Measurements from ENCODE around the gene ZFPM1. TPM values are rescaled to one million over a fixed set of nuclear protein-coding genes. Genes with fewer than 3 reads are reported as not detected.

Gene ZFPM1
- total RNA-seq, 1 donor from 2014 or later, result 35.0 TPM

- H3K9me3 Mint-ChIP-seq, result no peaks in the 10 kb centered on the region
- H3K36me3 Mint-ChIP-seq (ENCODE audit: low read depth), result peaks cover 63% of the 10 kb centered on the region
- no peak for ATAC-seq (ENCODE audit: low read depth)
- no peak for DNase-seq
- intact Hi-C loops (cut with micrococcal nuclease), result no loop called here
- H3K4me3 Mint-ChIP-seq, result no peak overlapping the region
- H3K27ac Mint-ChIP-seq, result no peak overlapping the region
- POLR2A ChIA-PET, result no interaction called here
- H3K27me3 Mint-ChIP-seq, result no peaks in the 10 kb centered on the region
- peaks cover 22% of the 10 kb centered on the region for H3K4me1 Mint-ChIP-seq
- TF ChIP-seq CTCF (IDR thresholded peaks at IDR 0.05), result no peak
- CTCF ChIA-PET, result no interaction called here
These were observed 122.2 kb downstream of the ZFPM1 start for GRCh38 chr16:88575251-88575650.

- ChIA-PET CTCF (no interaction called here), POLR2A (no interaction called here)
- H3K27ac Mint-ChIP-seq, result no peak overlapping the region
- H3K9me3 Mint-ChIP-seq, result no peaks in the 10 kb centered on the region
- peaks cover 17% of the 10 kb centered on the region for H3K4me1 Mint-ChIP-seq
- ATAC-seq (ENCODE audit: low read depth), result no peak
- H3K4me3 Mint-ChIP-seq, result no peak overlapping the region
- intact Hi-C loops (cut with micrococcal nuclease), result no loop called here
- H3K27me3 Mint-ChIP-seq, result no peaks in the 10 kb centered on the region
- peaks cover 73% of the 10 kb centered on the region for H3K36me3 Mint-ChIP-seq (ENCODE audit: low read depth)
- TF ChIP-seq CTCF (IDR thresholded peaks at IDR 0.05), result no peak
- no peak for DNase-seq
These were observed 123.2 kb downstream of the ZFPM1 start for GRCh38 chr16:88576307-88576706.

GRCh38 chr16:88577166-88577565 lies 124.1 kb downstream of the ZFPM1 start:
- intact Hi-C loops (cut with micrococcal nuclease), result no loop called here
- no peak overlapping the region for H3K27ac Mint-ChIP-seq
- ATAC-seq (ENCODE audit: low read depth) (no peak), DNase-seq (no peak)
- peaks cover 8% of the 10 kb centered on the region for H3K4me1 Mint-ChIP-seq
- POLR2A ChIA-PET, result no interaction called here
- CTCF ChIA-PET, result no interaction called here
- H3K27me3 Mint-ChIP-seq, result no peaks in the 10 kb centered on the region
- TF ChIP-seq CTCF (IDR thresholded peaks at IDR 0.05), result no peak
- H3K4me3 Mint-ChIP-seq, result no peak overlapping the region
- H3K36me3 Mint-ChIP-seq (ENCODE audit: low read depth), result peaks cover 78% of the 10 kb centered on the region
- no peaks in the 10 kb centered on the region for H3K9me3 Mint-ChIP-seq

GRCh38 chr16:88578446-88579313 lies 125.6 kb downstream of the ZFPM1 start:
- no peak for TF ChIP-seq CTCF (IDR thresholded peaks at IDR 0.05)
- DNase-seq (no peak), ATAC-seq (ENCODE audit: low read depth) (no peak)
- Mint-ChIP-seq H3K4me1 (peaks cover 2% of the 10 kb centered on the region), H3K4me3 (no peak overlapping the region), H3K27ac (no peak overlapping the region), H3K9me3 (no peaks in the 10 kb centered on the region), H3K27me3 (no peaks in the 10 kb centered on the region), H3K36me3 (ENCODE audit: low read depth) (peaks cover 78% of the 10 kb centered on the region)
- intact Hi-C loops (cut with micrococcal nuclease), result no loop called here
- CTCF ChIA-PET, result no interaction called here
- POLR2A ChIA-PET, result no interaction called here

- Mint-ChIP-seq H3K4me1 (peaks cover 7% of the 10 kb centered on the region), H3K27me3 (no peaks in the 10 kb centered on the region), H3K4me3 (no peak overlapping the region), H3K36me3 (ENCODE audit: low read depth) (peaks cover 71% of the 10 kb centered on the region), H3K27ac (no peak overlapping the region), H3K9me3 (no peaks in the 10 kb centered on the region)
- TF ChIP-seq CTCF (IDR thresholded peaks at IDR 0.05), result no peak
- DNase-seq (no peak), ATAC-seq (ENCODE audit: low read depth) (no peak)
- POLR2A ChIA-PET, result no interaction called here
- intact Hi-C loops (cut with micrococcal nuclease), result no loop called here
- CTCF ChIA-PET, result no interaction called here
These were observed 127.3 kb downstream of the ZFPM1 start for GRCh38 chr16:88580371-88580770.
